NT2/D1 (cell line): ENCODE data around the gene TOP3B.

Source experiments
- DNase-seq: peaks from one replicate; pipeline ENCODE4 v3.0.0-alpha.2; 2011; ENCODE audit warnings: low read depth, low spot score
- H3K27me3 ChIP-seq: 2 replicates; pipeline ENCODE4 v1.6.0; 2011; ENCODE audit warnings: mild to moderate bottlenecking; ENCODE audit not compliant: insufficient read length, insufficient read depth
- H3K36me3 ChIP-seq: 2 replicates; pipeline ENCODE4 v1.6.1; 2011; ENCODE audit warnings: mild to moderate bottlenecking, low read length, mixed read lengths; ENCODE audit not compliant: insufficient read depth, insufficient read length
- H3K4me1 ChIP-seq: 2 replicates; pipeline ENCODE4 v1.5.1; 2011; ENCODE audit not compliant: insufficient read depth, insufficient read length
- H3K4me3 ChIP-seq: 2 replicates; pipeline ENCODE4 v1.5.1; 2011; ENCODE audit warnings: low read depth; ENCODE audit not compliant: insufficient read length
- H3K9ac ChIP-seq: 2 replicates; pipeline ENCODE4 v1.6.0; 2011; ENCODE audit warnings: low read depth; ENCODE audit not compliant: insufficient read length
- H3K9me3 ChIP-seq: 2 replicates; pipeline ENCODE4 v1.5.1; 2011; ENCODE audit warnings: mild to moderate bottlenecking, low read length; ENCODE audit not compliant: insufficient read depth
- SUZ12 ChIP-seq: IDR thresholded peaks from 2 replicates; pipeline ENCODE4 v1.6.1; 2011; ENCODE audit not compliant: insufficient read length, insufficient read depth; ENCODE audit errors: extremely low read depth
- YY1 ChIP-seq: IDR thresholded peaks from 2 replicates; pipeline ENCODE4 v1.6.1; 2011; ENCODE audit not compliant: insufficient read length, insufficient read depth
- ZNF274 ChIP-seq: IDR thresholded peaks from 2 replicates; pipeline ENCODE4 v1.6.1; 2011; ENCODE audit warnings: mild to moderate bottlenecking, low read depth, low read length

TOP3B gene

GRCh38 chr22:21938071-21938822 is 44.3 kb downstream of the TOP3B start:
- H3K4me3 ChIP-seq = peak overlapping the region; percentile 42
- TF ChIP-seq ZNF274 (no peak), YY1 (peak; percentile 20)
- DNase-seq = peak; percentile 77
- H3K4me1 ChIP-seq = peaks cover 9% of the 10 kb centered on the region
- H3K36me3 ChIP-seq = peaks cover 39% of the 10 kb centered on the region
- H3K27me3 ChIP-seq = no peaks in the 10 kb centered on the region
- peak overlapping the region; percentile 67 for H3K9ac ChIP-seq
- H3K9me3 ChIP-seq = no peaks in the 10 kb centered on the region; the same call in 1 of the 2 replicates

- H3K4me1 ChIP-seq = peaks cover 11% of the 10 kb centered on the region
- no peak for DNase-seq
- no peaks in the 10 kb centered on the region; the same call in 1 of the 2 replicates for H3K9me3 ChIP-seq
- H3K36me3 ChIP-seq = peaks cover 40% of the 10 kb centered on the region
- H3K27me3 ChIP-seq = no peaks in the 10 kb centered on the region
- H3K9ac ChIP-seq = peak overlapping the region; percentile 42
- no peak for TF ChIP-seq SUZ12
- TF ChIP-seq YY1 = no peak
- no peak for TF ChIP-seq ZNF274
- H3K4me3 ChIP-seq = no peak overlapping the region
Observed at GRCh38 chr22:21937821-21938070, 44.8 kb downstream of the TOP3B start.

- no peak overlapping the region for H3K4me3 ChIP-seq
- H3K9me3 ChIP-seq = no peaks in the 10 kb centered on the region; the same call in 1 of the 2 replicates
- H3K4me1 ChIP-seq = peaks cover 11% of the 10 kb centered on the region
- no peaks in the 10 kb centered on the region for H3K27me3 ChIP-seq
- TF ChIP-seq YY1 (no peak), ZNF274 (no peak), SUZ12 (no peak)
- no peak for DNase-seq
- H3K36me3 ChIP-seq = peaks cover 45% of the 10 kb centered on the region
- peak overlapping the region; percentile 42 for H3K9ac ChIP-seq
Observed at GRCh38 chr22:21937041-21937820, 45.4 kb downstream of the TOP3B start.

GRCh38 chr22:21936151-21936775 is 46.3 kb downstream of the TOP3B start:
- TF ChIP-seq YY1 (no peak), SUZ12 (no peak), ZNF274 (no peak)
- Histone ChIP-seq H3K36me3 (peaks cover 47% of the 10 kb centered on the region), H3K4me3 (no peak overlapping the region), H3K9me3 (no peaks in the 10 kb centered on the region; the same call in 1 of the 2 replicates), H3K9ac (no peak overlapping the region), H3K27me3 (no peaks in the 10 kb centered on the region), H3K4me1 (peaks cover 11% of the 10 kb centered on the region)
- DNase-seq = no peak

- no peak overlapping the region for H3K9ac ChIP-seq
- no peak overlapping the region for H3K4me3 ChIP-seq
- H3K9me3 ChIP-seq = no peaks in the 10 kb centered on the region; the same call in 1 of the 2 replicates
- H3K36me3 ChIP-seq = peaks cover 57% of the 10 kb centered on the region
- no peaks in the 10 kb centered on the region for H3K27me3 ChIP-seq
- H3K4me1 ChIP-seq = peaks cover 11% of the 10 kb centered on the region
- DNase-seq = no peak
- TF ChIP-seq ZNF274 = no peak
- no peak for TF ChIP-seq YY1
- TF ChIP-seq SUZ12 = no peak
Observed at GRCh38 chr22:21933910-21934309, 48.7 kb downstream of the TOP3B start.

- Histone ChIP-seq H3K4me1 (peaks cover 11% of the 10 kb centered on the region), H3K27me3 (no peaks in the 10 kb centered on the region), H3K9me3 (no peaks in the 10 kb centered on the region), H3K9ac (no peak overlapping the region), H3K4me3 (no peak overlapping the region), H3K36me3 (peaks cover 54% of the 10 kb centered on the region)
- TF ChIP-seq ZNF274 (no peak), SUZ12 (no peak)
- no peak for DNase-seq
Observed at GRCh38 chr22:21933413-21933812, 49.2 kb downstream of the TOP3B start.

GRCh38 chr22:21932347-21932746 is 50.2 kb downstream of the TOP3B start:
- no peak for TF ChIP-seq YY1
- TF ChIP-seq ZNF274 = no peak
- TF ChIP-seq SUZ12 = no peak
- no peaks in the 10 kb centered on the region for H3K9me3 ChIP-seq
- H3K4me3 ChIP-seq = no peak overlapping the region
- peaks cover 12% of the 10 kb centered on the region for H3K4me1 ChIP-seq
- DNase-seq = no peak
- no peak overlapping the region for H3K9ac ChIP-seq
- no peaks in the 10 kb centered on the region for H3K27me3 ChIP-seq
- peaks cover 54% of the 10 kb centered on the region for H3K36me3 ChIP-seq
